Hippocampal formation (tissue), 2 donors: ENCODE results near the gene GAMT.

Experiments
- DNase-seq, 2 donors: peaks; one replicate each; lab custom pipeline; 2025; lab: John Stamatoyannopoulos, UW

Gene GAMT

DNA sequence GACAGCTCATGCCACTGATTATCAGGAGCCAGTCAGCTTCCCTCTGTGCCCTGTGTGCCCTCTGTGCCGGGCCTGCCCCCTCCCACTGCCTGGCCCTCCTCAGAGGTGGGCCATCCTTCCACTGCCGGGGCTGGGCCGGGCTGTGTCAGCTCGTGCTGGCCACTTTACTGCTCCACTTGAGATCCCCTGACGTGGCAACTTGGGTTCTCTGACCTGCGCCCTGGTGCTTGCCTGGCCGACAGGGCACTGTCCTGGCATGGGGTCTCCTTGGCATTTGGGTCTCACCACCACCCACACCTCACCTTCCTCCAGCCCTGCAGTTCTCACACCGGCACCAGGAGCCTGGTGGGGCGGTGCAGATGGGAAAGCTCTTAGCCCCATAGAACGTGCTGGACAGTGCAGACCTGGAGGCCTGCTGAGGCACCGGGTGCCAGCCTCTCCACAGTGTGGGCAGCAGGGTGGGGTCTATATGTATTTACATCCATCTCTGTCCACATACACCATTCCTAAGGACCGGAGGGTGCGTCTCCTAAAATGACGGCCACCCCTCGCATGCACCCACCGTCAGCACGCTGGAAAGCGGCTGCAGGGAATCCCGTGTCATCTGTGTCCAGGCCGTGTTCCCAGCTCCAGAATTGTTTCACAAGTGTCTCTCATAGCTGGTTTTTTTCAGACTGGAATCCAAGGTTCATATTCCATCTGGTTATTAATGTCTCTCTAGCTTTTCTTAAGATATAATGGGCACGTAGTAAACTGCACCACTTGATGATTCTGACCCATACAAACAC, 17.8 kb upstream of the GAMT start:
- no peak for DNase-seq

DNA sequence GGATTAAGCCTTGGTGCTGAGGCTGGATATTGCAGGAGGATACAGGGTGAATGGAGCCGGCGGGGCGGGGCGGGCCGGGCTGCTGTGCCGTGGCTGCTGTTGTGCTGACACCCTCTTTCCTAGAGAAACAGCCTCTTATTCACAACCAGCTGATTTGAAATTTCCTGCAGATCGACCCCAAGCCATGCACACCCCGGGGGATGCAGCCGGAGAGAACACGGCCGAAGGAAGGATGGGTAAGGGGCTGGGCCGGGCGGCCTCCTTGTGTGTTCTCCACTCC, 17.1 kb upstream of the GAMT start:
- DNase-seq, result no peak

DNA sequence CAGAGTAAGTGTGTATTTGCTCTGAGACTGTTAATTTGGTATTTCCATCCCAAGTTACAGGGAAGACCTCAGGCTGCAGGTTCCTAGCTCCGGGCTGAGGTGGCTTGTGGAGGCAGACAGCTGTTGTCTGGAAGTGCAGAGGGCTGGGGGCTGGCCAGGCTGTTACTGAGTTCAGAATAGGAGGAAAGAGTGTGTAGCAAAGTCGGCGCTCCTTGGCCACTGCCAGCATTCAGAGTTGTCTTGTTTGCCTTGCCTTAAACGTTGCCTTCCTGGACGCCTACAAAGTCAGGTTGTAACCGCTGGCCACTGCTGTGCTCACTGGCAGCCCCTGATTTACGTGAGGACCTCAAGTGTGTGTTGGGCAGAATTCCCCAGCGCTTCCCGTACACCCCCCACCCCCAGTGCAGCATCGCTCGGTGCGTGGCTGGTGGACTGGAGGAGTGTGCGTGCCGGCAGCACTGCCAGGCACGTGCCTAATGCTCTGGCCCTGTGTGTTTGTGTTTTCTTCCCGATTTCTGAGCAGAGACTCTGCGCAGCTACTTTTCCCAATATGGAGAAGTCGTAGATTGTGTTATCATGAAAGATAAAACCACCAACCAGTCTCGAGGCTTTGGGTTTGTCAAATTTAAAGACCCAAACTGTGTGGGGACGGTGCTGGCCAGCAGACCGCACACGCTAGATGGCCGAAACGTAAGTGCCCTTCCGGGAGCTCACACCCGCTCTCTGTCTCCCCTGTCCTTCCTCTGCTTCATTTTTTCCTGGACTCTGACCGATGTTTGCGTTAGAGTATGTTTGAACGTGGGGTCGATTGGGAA, 16.5 kb upstream of the GAMT start:
- DNase-seq, result no peak

GRCh38 chr19:1417145-1417544, 15.8 kb upstream of the GAMT start:
- DNase-seq, result no peak

GRCh38 chr19:1416014-1416841, 14.9 kb upstream of the GAMT start:
- no peak for DNase-seq

GRCh38 chr19:1412995-1413800, 11.9 kb upstream of the GAMT start:
- DNase-seq, result no peak

DNA sequence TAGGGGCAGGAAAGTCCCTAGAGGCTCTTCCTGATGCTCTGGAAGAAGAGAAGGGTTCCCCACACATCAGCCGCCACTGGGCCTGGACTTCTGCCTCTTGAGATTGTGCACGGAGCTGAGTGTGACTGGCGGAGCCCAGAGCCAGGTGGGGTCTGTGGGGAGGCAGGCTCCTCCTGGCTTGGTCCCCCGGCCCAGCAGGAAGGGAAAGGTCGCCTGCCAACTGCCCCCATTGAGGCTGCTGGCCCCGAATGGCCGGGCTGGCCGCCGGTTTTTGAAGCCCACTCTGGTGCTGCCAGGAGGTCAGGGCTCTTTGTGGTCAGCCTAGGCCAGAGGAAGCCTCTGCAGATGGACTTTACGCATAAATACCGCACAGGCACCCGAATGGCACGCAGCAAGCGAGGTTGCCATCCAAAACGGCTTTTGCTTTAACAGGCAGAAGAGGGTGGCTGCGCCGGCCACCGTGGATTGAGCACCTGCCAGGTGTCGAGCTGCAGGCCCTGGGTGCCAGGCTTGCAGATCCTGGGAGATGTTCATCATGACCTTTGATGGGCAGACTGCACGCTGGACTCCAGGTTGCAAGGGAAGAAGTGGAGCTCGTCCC, 11.1 kb upstream of the GAMT start:
- no peak for DNase-seq

DNA sequence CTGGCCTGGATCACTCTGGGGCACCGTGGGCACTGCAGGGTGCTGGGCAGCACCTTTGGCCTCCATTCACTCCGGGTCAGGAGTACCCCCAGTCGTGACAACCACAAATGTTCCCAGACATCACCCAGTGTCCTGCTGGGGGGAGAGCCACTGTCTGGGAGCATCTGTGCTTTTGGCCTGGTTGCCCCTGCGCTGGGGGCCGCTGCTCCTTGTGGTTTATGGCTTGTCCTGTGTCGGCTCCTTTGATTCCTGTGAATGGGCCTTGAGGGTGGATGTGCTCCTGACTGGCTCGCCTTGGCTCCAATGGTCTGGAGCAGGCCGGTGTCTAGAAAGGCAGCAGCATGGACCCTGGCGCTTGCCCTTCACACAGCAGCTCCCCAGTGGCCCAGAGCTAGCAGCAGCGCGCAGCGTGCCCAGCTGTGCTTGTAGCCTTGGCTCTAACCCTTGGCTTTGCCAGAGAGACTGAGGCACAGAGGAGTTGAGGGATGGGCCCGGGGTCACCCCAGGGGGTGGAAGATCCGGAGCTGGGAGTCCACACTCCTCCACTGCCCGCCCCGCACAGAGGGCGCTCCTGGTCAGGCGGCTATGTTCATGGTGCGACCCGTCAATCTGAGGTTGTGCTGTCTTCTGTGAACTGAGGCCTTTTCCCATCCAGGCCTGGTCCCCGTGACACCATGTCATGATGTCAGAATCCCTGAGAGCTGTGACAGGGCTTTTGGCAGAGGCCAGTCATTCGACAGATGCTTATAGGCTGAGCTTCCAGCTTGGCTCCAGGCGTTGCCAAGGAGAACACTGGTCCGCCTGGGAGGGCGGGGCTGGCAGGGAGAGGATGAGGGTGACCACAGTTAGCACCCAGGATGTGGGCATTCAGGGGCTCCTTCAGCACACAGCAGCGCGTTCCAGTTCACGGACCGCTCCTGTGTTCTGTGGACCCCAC, 10.2 kb upstream of the GAMT start:
- DNase-seq, result peak; percentile 92 to 94

DNA sequence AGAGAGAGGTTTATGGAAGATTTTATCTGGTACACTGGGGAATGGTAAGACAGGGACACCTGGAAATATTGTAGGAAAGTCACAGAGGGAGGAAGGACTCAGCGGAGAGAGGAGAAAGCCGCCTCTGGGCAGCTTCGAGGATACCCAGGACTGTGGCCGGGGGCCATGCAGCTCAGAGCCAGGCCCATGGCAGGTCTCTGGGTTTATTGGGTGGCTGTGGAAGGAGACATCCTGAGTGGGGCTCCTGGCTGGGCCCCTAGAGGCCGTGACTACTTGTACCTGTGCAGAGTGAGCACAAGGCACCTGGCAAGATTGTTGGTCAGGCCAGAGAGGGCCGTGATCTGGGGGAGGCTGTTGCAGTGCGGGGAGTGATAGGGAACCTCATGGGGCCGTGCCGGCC, 9.4 kb upstream of the GAMT start:
- DNase-seq, result no peak

DNA sequence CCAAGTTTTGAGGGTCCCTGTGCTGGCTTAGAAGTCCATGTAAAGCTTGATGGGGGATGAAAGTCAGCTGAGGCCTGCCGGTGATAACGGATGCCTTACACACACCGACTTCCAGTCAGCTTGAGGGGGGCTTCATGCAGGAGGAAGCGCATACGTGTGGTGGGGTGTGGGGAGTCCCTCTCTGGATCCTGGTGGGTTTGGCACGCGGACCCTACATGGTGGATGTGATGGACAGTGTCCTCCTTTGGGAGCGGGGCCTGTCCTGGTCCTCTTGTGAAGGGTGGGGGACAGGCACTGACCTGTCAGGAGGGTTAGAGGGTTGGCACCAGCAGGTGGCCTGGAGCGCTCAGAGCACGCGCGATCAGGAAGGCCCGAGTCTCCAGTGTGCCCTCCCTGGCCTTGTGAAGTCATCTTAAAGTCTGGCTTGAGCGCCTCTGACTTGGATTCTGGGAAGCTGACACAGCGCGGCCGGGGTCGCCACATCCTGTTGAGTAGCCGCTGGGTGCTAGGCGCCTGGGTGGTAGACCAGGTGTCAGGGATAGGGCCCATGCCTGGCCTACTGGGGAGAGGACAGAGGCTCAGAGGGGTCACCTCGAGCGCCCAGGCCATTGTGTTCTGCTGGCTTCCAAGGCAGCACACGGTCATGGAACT, 8.9 kb upstream of the GAMT start:
- DNase-seq, result no peak

DNA sequence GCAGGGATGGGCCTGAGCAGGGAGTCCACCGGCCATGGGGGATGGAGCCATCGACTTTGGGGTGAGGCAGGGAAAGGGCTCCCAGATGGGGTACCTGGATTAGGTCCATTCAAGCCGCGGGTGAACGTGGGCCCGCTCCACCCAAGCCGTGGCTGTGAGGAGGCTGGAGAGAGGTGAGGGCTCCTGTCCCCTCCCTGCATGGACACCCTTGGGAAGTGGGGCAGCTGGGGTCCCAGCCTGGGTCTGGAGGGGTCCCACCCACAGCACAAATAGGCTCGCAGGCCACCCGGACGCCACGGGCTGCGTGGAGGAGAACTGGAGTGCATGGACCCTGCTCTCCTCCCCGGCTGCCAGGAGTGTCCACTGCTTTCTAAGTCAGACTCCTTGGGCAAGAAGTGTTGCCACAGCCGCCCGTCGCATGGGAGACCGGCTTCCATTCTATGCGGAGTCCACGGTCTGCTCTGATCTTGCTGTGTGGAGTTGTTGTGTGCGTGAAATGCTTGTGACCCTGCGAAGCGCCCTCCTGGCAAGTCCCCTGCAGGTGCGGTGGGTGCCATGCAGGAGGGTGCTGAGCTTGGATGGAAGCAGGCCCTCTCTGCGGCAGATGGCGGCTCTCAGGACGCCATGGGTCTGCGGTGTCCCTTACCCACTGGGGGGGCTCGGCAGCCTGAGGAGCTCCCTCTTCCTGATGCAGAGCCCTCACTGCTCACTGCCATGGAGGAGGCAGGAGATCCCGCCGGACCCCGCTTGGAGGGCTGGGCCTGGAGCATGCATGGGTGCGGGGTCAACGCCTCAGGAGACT, 8.1 kb upstream of the GAMT start:
- DNase-seq, result no peak

DNA sequence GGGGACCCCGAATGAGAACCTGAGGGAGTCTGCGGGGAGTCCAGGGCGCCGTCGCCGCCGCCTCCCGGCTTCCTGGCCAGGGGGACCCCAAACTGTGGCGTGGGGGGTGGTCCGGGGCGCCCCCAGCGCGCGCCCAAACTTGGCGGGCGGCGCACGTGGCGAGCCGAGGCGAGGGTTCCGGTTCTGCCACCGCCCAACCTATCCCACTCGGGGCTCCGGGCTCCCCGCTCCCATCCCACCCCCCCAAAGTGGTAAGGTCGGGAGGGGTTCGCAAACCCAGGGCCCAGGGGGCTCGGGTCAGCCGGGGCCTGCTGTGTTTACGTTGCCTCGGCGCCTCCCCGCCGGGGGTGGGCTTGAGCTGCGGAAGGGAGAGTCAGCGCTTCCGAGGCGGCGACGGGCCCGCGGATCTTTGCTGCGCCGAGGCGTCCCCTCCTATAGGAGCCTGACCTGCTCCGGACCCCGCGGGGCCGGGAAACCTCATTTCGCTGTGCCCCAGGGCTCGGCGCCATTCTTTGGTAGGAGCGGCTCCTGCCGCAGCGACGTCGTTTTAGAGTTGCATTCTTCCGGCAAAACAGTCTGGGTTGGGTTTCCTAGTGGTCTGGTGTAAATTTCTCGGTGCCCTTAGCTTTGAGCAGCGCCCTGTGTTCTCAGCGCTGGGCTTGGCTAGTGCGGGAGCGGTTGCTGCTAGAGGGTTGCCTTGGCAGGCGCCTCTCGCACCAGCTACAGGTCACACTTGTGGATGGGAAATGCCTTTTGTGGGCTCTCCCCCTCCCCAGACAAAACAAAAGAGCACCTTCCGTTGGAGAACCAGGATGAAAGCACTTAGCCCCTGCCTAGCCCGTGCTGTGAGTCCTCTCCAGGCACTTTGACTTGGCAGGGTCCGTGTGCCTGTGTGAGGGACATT, 7.2 kb upstream of the GAMT start:
- DNase-seq, result no peak

GRCh38 chr19:1407528-1408299, 6.4 kb upstream of the GAMT start, which contains the start of gene DAZAP1:
Gene DAZAP1, plus strand, starts transcription at chr19:1407586. Its CDS starts 188 bp downstream, at chr19:1407774.
- no peak for DNase-seq

GRCh38 chr19:1406774-1407527, 5.6 kb upstream of the GAMT start:
- peak; percentile 93 to 97 for DNase-seq

DNA sequence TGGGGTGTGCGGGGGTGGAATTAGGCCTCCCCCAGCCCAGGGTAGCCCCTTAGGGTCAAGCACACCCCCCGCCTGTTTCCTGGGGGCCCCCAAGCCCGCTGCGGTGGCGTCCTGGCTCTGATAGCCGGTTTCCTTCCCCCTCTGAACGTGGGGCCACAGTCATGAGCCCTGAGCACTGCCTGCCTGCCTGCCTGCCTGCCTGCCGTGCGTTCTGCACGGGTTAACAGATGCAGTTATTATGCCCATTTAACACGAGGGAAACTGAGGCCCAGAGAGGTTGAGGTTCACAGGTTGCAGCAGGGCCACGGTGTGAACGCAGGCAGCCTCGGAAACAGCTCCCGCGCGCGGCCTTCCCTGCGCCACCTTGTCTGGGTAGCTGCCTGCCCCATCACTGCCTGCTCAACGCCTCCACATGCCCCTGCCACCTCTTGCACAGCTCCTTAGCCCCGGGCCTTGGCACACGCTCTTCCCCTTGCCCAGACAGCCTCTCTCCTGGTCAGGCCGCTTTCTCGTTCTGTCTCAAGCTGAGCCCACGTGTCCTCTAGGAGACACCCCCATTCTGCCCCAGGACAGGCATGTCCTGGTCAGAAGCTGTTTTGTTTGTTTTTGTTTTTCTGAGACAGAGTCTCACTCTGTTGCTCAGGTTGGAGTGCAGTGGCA, 1.2 kb upstream of the GAMT start:
- no peak for DNase-seq

DNA sequence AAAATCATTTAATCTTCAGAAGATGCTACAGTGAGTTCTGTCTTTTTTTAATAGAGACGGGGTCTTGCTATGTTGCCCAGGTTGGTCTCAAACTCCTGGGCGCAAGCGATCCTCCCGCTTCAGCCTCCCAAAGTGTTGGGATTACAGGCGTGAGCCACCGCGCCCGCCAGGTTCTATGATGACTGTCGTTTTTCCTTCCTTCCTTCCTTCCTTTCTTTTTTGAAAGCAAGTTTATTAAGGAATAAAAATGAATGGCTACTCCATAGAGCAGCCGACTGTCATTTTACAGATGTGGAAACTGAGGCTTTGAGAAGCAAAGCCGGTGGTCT, 511 bp upstream of the GAMT start:
- no peak for DNase-seq
